ENCODE results near the gene ATG10.
"Not testable (repeated sequence)": the region's sequence is repeated elsewhere in the genome, so short reads cannot be mapped to it uniquely, and the experiment has no call there.

The ATG10 gene

GRCh38 chr5:81971712-81972491 is at the start of gene ATG10:
TSS of gene ATG10 (plus strand) at chr5:81972023. CDS start at chr5:81987571, 15,548 bp downstream.
- peak; percentile 90 for DNase-seq (ENCODE audit: low read depth)

- no peak for DNase-seq (ENCODE audit: low read depth)
Measured at GRCh38 chr5:81922854-81923279, 49.0 kb upstream of the ATG10 start.

- no peak for DNase-seq (ENCODE audit: low read depth)
Measured at GRCh38 chr5:81924442-81924841, 47.4 kb upstream of the ATG10 start.

- no peak for DNase-seq (ENCODE audit: low read depth)
Measured at GRCh38 chr5:81925009-81925408, 46.8 kb upstream of the ATG10 start.

- DNase-seq (ENCODE audit: low read depth) = no peak
Measured at GRCh38 chr5:81925981-81926380, 45.8 kb upstream of the ATG10 start.

- DNase-seq (ENCODE audit: low read depth) = no peak
Measured at GRCh38 chr5:81936066-81936465, 35.8 kb upstream of the ATG10 start.

- no peak for DNase-seq (ENCODE audit: low read depth)
Measured at GRCh38 chr5:81936750-81937149, 35.1 kb upstream of the ATG10 start.

- DNase-seq (ENCODE audit: low read depth) = no peak
Measured at GRCh38 chr5:81942746-81943145, 29.1 kb upstream of the ATG10 start.

- DNase-seq (ENCODE audit: low read depth) = no peak
Measured at GRCh38 chr5:81948349-81948748, 23.5 kb upstream of the ATG10 start.

- DNase-seq (ENCODE audit: low read depth) = no peak
Measured at GRCh38 chr5:81949462-81949861, 22.4 kb upstream of the ATG10 start.

- DNase-seq (ENCODE audit: low read depth) = peak; percentile 11
Measured at GRCh38 chr5:81950996-81951395, 20.8 kb upstream of the ATG10 start.

GRCh38 chr5:81954796-81955195 is 17.0 kb upstream of the ATG10 start:
- not testable (repeated sequence) for DNase-seq (ENCODE audit: low read depth)

GRCh38 chr5:81958129-81958528 is 13.7 kb upstream of the ATG10 start:
- not testable (repeated sequence) for DNase-seq (ENCODE audit: low read depth)

- no peak for DNase-seq (ENCODE audit: low read depth)
Measured at GRCh38 chr5:81961651-81962440, 10.0 kb upstream of the ATG10 start.

- DNase-seq (ENCODE audit: low read depth) = no peak
Measured at GRCh38 chr5:81963544-81963943, 8.3 kb upstream of the ATG10 start.

GRCh38 chr5:81965524-81965923 is 6.3 kb upstream of the ATG10 start:
- peak; percentile 15 for DNase-seq (ENCODE audit: low read depth)

- no peak for DNase-seq (ENCODE audit: low read depth)
Measured at GRCh38 chr5:81969226-81969625, 2.6 kb upstream of the ATG10 start.

GRCh38 chr5:81969912-81970311 is 1.9 kb upstream of the ATG10 start:
- DNase-seq (ENCODE audit: low read depth) = no peak

GRCh38 chr5:81971111-81971711 is 612 bp upstream of the ATG10 start:
- peak; percentile 26 for DNase-seq (ENCODE audit: low read depth)

- no peak for DNase-seq (ENCODE audit: low read depth)
Measured at GRCh38 chr5:81972492-81972783, 615 bp downstream of the ATG10 start.

- DNase-seq (ENCODE audit: low read depth) = no peak
Measured at GRCh38 chr5:81980160-81980559, 8.3 kb downstream of the ATG10 start.

- DNase-seq (ENCODE audit: low read depth) = no peak
Measured at GRCh38 chr5:81980598-81981260, 8.9 kb downstream of the ATG10 start.
